Panc1 (cell line): ENCODE results near the gene DSCAML1. TPM values are rescaled to one million over a fixed set of nuclear protein-coding genes. Genes with fewer than 3 reads are reported as not detected.

ENCODE experiments used
- ATAC-seq: fragments of 200-7000 bp; cut with Tn5 transposase; 2 replicates; pipeline ENCODE4 v1.9.1; 2020; ENCODE audit warnings: mild to moderate bottlenecking, moderate library complexity
- BruUV-seq: library from RNA; stranded (reverse); fragments of 400-500 nt; replicated peaks from 2 replicates; lab custom pipeline; 2021; lab: Mats Ljungman, UMichigan
- CTCF ChIA-PET: fragments of 300-600 bp; sonication (Branson Sonifier 250); formaldehyde crosslinking; loops from one replicate; lab custom pipeline; 2022; ENCODE audit warnings: antibody characterized with exemption; lab: Charles Lee
- POLR2A ChIA-PET: fragments of 300-600 bp; sonication (Branson Sonifier 250); formaldehyde crosslinking; loops from one replicate; lab custom pipeline; 2022; ENCODE audit warnings: antibody characterized with exemption; lab: Charles Lee
- DNase-seq: peaks from one replicate; pipeline ENCODE4 v3.0.0-alpha.2; 2010; ENCODE audit warnings: low read depth, low spot score
- H3K27ac ChIP-seq: 2 replicates; pipeline ENCODE4 v1.5.1; 2011; ENCODE audit warnings: mild to moderate bottlenecking, low read length, inconsistent platforms
- H3K27me3 ChIP-seq: fragments of 200-500 bp; sonication (Bioruptor generic); 2 replicates; pipeline ENCODE4 v1.6.0; 2014; ENCODE audit warnings: low read length, inconsistent platforms; ENCODE audit not compliant: control insufficient read depth, insufficient read depth
- H3K36me3 ChIP-seq: fragments of 200-500 bp; sonication (Bioruptor generic); 2 replicates; pipeline ENCODE4 v1.5.1; 2014; ENCODE audit warnings: inconsistent platforms, mild to moderate bottlenecking, low read length, moderate library complexity; ENCODE audit not compliant: control insufficient read depth, insufficient read depth
- H3K4me1 ChIP-seq: 2 replicates; pipeline ENCODE4 v1.5.1; 2011; ENCODE audit warnings: inconsistent platforms, mild to moderate bottlenecking, low read length, moderate library complexity; ENCODE audit not compliant: control insufficient read depth, insufficient read depth
- H3K4me3 ChIP-seq, 2 experiments: 2 replicates each; pipeline ENCODE4 v1.5.1; 2011 to 2012; ENCODE audit warnings: low read depth in 2 of 2, low read length in 2 of 2, mild to moderate bottlenecking in 2 of 2, inconsistent platforms in 1 of 2, moderate library complexity in 1 of 2
- H3K9me3 ChIP-seq: fragments of 200-500 bp; sonication (Bioruptor generic); 2 replicates; pipeline ENCODE4 v1.5.1; 2014; ENCODE audit warnings: low read depth, mild to moderate bottlenecking, inconsistent platforms, low read length, moderate library complexity; ENCODE audit not compliant: control insufficient read depth, insufficient read depth
- CTCF ChIP-seq: fragments of 450-650 bp; IDR thresholded peaks from 2 replicates; pipeline ENCODE4 v1.5.1; 2017; ENCODE audit warnings: mild to moderate bottlenecking
- POLR2AphosphoS5 ChIP-seq: IDR thresholded peaks from 2 replicates; pipeline ENCODE4 v1.6.1; 2012; ENCODE audit warnings: mild to moderate bottlenecking, low read depth, low read length, moderate library complexity
- REST ChIP-seq, 2 experiments: IDR thresholded peaks; 2 replicates each; pipeline ENCODE4 v1.6.1; 2011 to 2012; ENCODE audit warnings: low read depth in 2 of 2, control low read depth in 1 of 2, low read length in 1 of 2, mild to moderate bottlenecking in 1 of 2, moderate library complexity in 1 of 2; ENCODE audit not compliant: insufficient read depth in 1 of 2
- SIN3A ChIP-seq: IDR thresholded peaks from 2 replicates; pipeline ENCODE4 v1.6.1; 2012; ENCODE audit warnings: low read depth, mild to moderate bottlenecking, low read length, moderate library complexity, borderline replicate concordance; ENCODE audit not compliant: insufficient read depth
- TCF7L2 ChIP-seq: IDR thresholded peaks from 2 replicates; pipeline ENCODE4 v1.6.1; 2011; ENCODE audit warnings: mild to moderate bottlenecking, low read depth, low read length, inconsistent platforms
- in situ Hi-C: cut with HindIII; loops from 2 replicates; pipeline ENCODE4 v1.10.0; 2016; ENCODE audit warnings: low sequenced_read_pairs, low pct_unique_long_range_greater_than_20kb
- intact Hi-C: fragments of 100-400 bp; cut with micrococcal nuclease; formaldehyde crosslinking; loops from one replicate; pipeline ENCODE4 v1.10.0; 2022; ENCODE audit not compliant: unreplicated experiment
- total RNA-seq: library from RNA; stranded (reverse); gene quantifications from one replicate; pipeline ENCODE4 v1.2.1, GENCODE V29; 2021; ENCODE audit not compliant: unreplicated experiment

DSCAML1 gene
- total RNA-seq, 1 experiment from 2014 or later = 1.6 TPM

DNA sequence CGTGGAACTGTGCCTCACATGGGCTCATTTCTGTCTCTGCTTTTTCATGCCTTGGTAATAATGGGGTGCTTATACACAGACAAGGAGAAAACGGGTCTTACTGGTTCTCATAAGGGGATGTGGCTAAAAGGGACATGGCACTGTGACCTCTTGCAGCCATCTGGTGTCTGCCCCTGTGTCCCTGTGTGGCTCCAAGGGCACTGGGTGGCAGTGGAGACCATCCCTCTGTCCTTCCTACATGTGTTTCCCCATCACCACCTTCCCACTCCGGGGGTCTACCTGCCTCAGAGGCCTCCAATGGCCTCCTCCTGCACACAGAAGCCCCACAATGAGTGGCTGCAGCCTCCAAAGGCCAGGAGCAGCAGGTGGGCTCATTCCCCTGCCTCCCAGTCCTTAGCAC is 248.1 kb downstream of the DSCAML1 start:
- no peak for DNase-seq
- no peak for ATAC-seq
- H3K27ac ChIP-seq = no peak overlapping the region
- no peak overlapping the region for H3K4me3 ChIP-seq
- intact Hi-C loops = no loop called here
- CTCF ChIA-PET = no interaction called here
- in situ Hi-C loops = no loop called here
- POLR2A ChIA-PET = no interaction called here
- no peaks in the 10 kb centered on the region for H3K36me3 ChIP-seq
- no peaks in the 10 kb centered on the region for H3K9me3 ChIP-seq
- no peaks in the 10 kb centered on the region for H3K4me1 ChIP-seq
- BruUV-seq = no TSS peak
- peaks cover 5% of the 10 kb centered on the region for H3K27me3 ChIP-seq
- TF ChIP-seq TCF7L2 (no peak), SIN3A (no peak), REST (IDR thresholded peaks at IDR 0.05; ENCODE audit: insufficient read depth in 1 of 2, low read depth in 2 of 2, low read length in 1 of 2) (no peak), CTCF (no peak), POLR2AphosphoS5 (no peak)

DNA sequence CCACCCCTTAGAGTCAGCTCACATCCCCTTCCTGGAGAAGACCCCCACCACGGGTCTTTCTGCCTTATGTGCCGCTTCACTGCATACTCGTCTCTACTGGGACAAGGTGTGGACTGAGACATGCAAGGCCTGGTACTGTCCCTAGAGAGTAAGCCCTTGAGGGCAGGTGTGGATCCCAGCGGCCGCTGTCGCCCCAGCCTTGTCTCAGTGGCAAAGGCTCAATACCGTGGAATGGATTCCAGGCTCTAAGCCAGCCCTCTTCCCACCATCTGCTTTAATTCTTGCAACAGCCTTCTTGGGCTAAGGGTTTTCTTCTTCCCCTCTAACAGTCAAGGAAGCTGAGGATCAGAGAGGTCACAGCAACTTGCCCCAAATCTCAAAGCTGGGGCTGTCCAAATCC is 249.1 kb downstream of the DSCAML1 start:
- in situ Hi-C loops = no loop called here
- no peaks in the 10 kb centered on the region for H3K9me3 ChIP-seq
- no peak overlapping the region for H3K4me3 ChIP-seq
- no peaks in the 10 kb centered on the region for H3K36me3 ChIP-seq
- H3K4me1 ChIP-seq = no peaks in the 10 kb centered on the region
- ATAC-seq (no peak), DNase-seq (no peak)
- H3K27ac ChIP-seq = no peak overlapping the region
- H3K27me3 ChIP-seq = peaks cover 3% of the 10 kb centered on the region
- POLR2A ChIA-PET = no interaction called here
- CTCF ChIA-PET = no interaction called here
- BruUV-seq = no TSS peak
- TF ChIP-seq REST (IDR thresholded peaks at IDR 0.05; ENCODE audit: insufficient read depth in 1 of 2, low read depth in 2 of 2, low read length in 1 of 2) (no peak), TCF7L2 (no peak), POLR2AphosphoS5 (no peak), SIN3A (no peak), CTCF (no peak)
- intact Hi-C loops = no loop called here
